HepG2 (cell line): ENCODE data around the gene TXNDC11. TPM values are rescaled to one million over a fixed set of nuclear protein-coding genes. Genes with fewer than 3 reads are reported as not detected.

Source experiments
- CHD4 ChIP-seq: fragments of 200-600 bp; sonication (generic); IDR thresholded peaks from 2 replicates; pipeline ENCODE4 v1.7.0; 2017; ENCODE audit warnings: mild to moderate bottlenecking, low read length, borderline replicate concordance
- E2F5 ChIP-seq: sonication (generic); formaldehyde crosslinking; conservative IDR thresholded peaks from 2 replicates; pipeline ENCODE4 v1.4.0; 2020; ENCODE audit warnings: missing genetic modification reagents
- EED ChIP-seq: sonication (generic); formaldehyde crosslinking; IDR thresholded peaks from 2 replicates; pipeline ENCODE4 v1.5.0; 2020; ENCODE audit warnings: mild to moderate bottlenecking, missing genetic modification reagents
- HOXA3 ChIP-seq: sonication (generic); formaldehyde crosslinking; IDR thresholded peaks from 2 replicates; pipeline ENCODE4 v1.5.0; 2020; ENCODE audit warnings: missing genetic modification reagents
- KDM2A ChIP-seq: sonication (generic); formaldehyde crosslinking; IDR thresholded peaks from 2 replicates; pipeline ENCODE4 v1.4.0; 2020; ENCODE audit warnings: low read depth, missing genetic modification reagents, borderline replicate concordance
- KDM3A ChIP-seq: IDR thresholded peaks from 2 replicates; pipeline ENCODE4 v1.6.1; 2018; ENCODE audit warnings: low read depth, missing compliant biosample characterization
- MIXL1 ChIP-seq: IDR thresholded peaks from 2 replicates; pipeline ENCODE4 v1.6.1; 2016
- NFAT5 ChIP-seq: sonication (generic); formaldehyde crosslinking; IDR thresholded peaks from 2 replicates; pipeline ENCODE4 v1.4.0; 2020; ENCODE audit warnings: missing genetic modification reagents
- SSRP1 ChIP-seq: IDR thresholded peaks from 2 replicates; pipeline ENCODE4 v1.6.1; 2016; ENCODE audit warnings: control low read depth
- TCF12 ChIP-seq, 2 experiments: fragments of 450-650 bp in 1 of 2; sonication (generic) in 1 of 2; formaldehyde crosslinking in 1 of 2; IDR thresholded peaks; 2 replicates each; pipeline versions ENCODE4 v1.6.1 to v1.8.0; 2017 to 2022; ENCODE audit warnings: antibody characterized with exemption in 1 of 2, mild to moderate bottlenecking in 1 of 2, missing genetic modification reagents in 1 of 2, moderate library complexity in 1 of 2
- THAP9 ChIP-seq: sonication (generic); formaldehyde crosslinking; IDR thresholded peaks from 2 replicates; pipeline ENCODE4; 2020; ENCODE audit warnings: missing genetic modification reagents, mild to moderate bottlenecking, borderline replicate concordance
- TOE1 ChIP-seq: sonication (generic); formaldehyde crosslinking; IDR thresholded peaks from 2 replicates; pipeline ENCODE4 v1.4.0; 2020; ENCODE audit warnings: mild to moderate bottlenecking, missing genetic modification reagents
- ZNF317 ChIP-seq: sonication (generic); formaldehyde crosslinking; IDR thresholded peaks from 2 replicates; pipeline ENCODE4 v1.5.0; 2020; ENCODE audit warnings: mild to moderate bottlenecking, missing genetic modification reagents
- ZNF574 ChIP-seq: sonication (generic); formaldehyde crosslinking; IDR thresholded peaks from 2 replicates; pipeline ENCODE4 v1.4.0; 2020; ENCODE audit warnings: missing genetic modification reagents
- polyA plus RNA-seq, 8 experiments: library from polyadenylated mRNA; depleted of rRNA in 3 of 8; stranded (reverse) in 7 of 8; unstranded in 1 of 8; fragments of >200 nt; fragmentation: Illumina TruSeq in 4 of 8; extraction: Trizol in 4 of 8; gene quantifications; 2 replicates each; pipeline versions ENCODE4 v1.2.1 to v1.2.3, GENCODE V29; 2011 to 2016; ENCODE audit warnings: low read depth in 4 of 8, missing spikeins in 1 of 8, mixed read lengths in 1 of 8; ENCODE audit not compliant: insufficient read depth in 1 of 8
- total RNA-seq, 5 experiments: library from RNA; depleted of rRNA; stranded (reverse); fragments of >200 nt; fragmentation: Illumina TruSeq; extraction: Trizol; gene quantifications; 2 replicates each; pipeline ENCODE4 v1.2.3, GENCODE V29; 2016; ENCODE audit warnings: low read depth in 1 of 5

The TXNDC11 gene
- total and polyA plus RNA-seq, 2 of the 13 experiments (the other 11 are each of a cell fraction or from before 2014, with no cell fraction given): 74.9 to 123 TPM

GRCh38 chr16:11742536-11743307, at the start of gene TXNDC11 (continued):
- TF ChIP-seq NFAT5 (CRISPR knock-in tag) (peak; percentile 17), THAP9 (CRISPR knock-in tag) (no peak), KDM3A (peak; percentile 75; the same call in 1 of the 2 replicates), TOE1 (CRISPR knock-in tag) (no peak; the same call in 1 of the 2 replicates), EED (CRISPR knock-in tag) (peak; percentile 66; the same call in 1 of the 2 replicates), E2F5 (CRISPR knock-in tag) (peak; percentile 64), ZNF317 (CRISPR knock-in tag) (no peak; the same call in 1 of the 2 replicates), HOXA3 (peak; percentile 89; the same call in 1 of the 2 replicates), CHD4 (no peak), ZNF574 (CRISPR knock-in tag) (peak; percentile 85), KDM2A (CRISPR knock-in tag) (peak; percentile 26; the same call in 1 of the 2 replicates), SSRP1 (CRISPR knock-in tag) (no peak), MIXL1 (peak; percentile 58; the same call in 1 of the 2 replicates), TCF12 (IDR thresholded peaks at IDR 0.05) (no peak), TCF12 (CRISPR knock-in tag; IDR thresholded peaks at IDR 0.05) (peak; percentile 89)
